Trophoblast cell (in vitro differentiated cells and primary cell): ENCODE results near the gene TMEM45A.

Experiments used
- DNase-seq, 2 donors: peaks; one replicate each; pipeline ENCODE4 v3.0.0-alpha.2; 2016
- H2AFZ ChIP-seq: 2 replicates; pipeline ENCODE4 v1.6.1; 2013; ENCODE audit warnings: low read length, moderate library complexity, mild to moderate bottlenecking; ENCODE audit not compliant: insufficient read depth, poor library complexity
- H2AK5ac ChIP-seq: 2 replicates; pipeline ENCODE4 v1.6.1; 2013; ENCODE audit warnings: mild to moderate bottlenecking, low read length
- H2BK120ac ChIP-seq: 2 replicates; pipeline ENCODE4 v1.6.1; 2013; ENCODE audit warnings: low read length, mild to moderate bottlenecking, moderate library complexity; ENCODE audit not compliant: insufficient read depth, poor library complexity
- H2BK12ac ChIP-seq: 2 replicates; pipeline ENCODE4 v1.6.1; 2013; ENCODE audit warnings: mild to moderate bottlenecking, low read length, moderate library complexity
- H2BK5ac ChIP-seq: 2 replicates; pipeline ENCODE4 v1.6.1; 2013; ENCODE audit warnings: low read length, low read depth, moderate library complexity, mild to moderate bottlenecking; ENCODE audit not compliant: poor library complexity
- H3K14ac ChIP-seq: 2 replicates; pipeline ENCODE4 v1.6.1; 2013; ENCODE audit warnings: mild to moderate bottlenecking, low read length
- H3K18ac ChIP-seq: 2 replicates; pipeline ENCODE4 v1.6.1; 2013; ENCODE audit warnings: mild to moderate bottlenecking, low read length
- H3K23ac ChIP-seq: 2 replicates; pipeline ENCODE4 v1.6.1; 2013; ENCODE audit warnings: low read length
- H3K27ac ChIP-seq: 2 replicates; pipeline ENCODE4 v1.5.1; 2013; ENCODE audit warnings: low read depth, mild to moderate bottlenecking, inconsistent platforms, low read length, moderate library complexity
- H3K27me3 ChIP-seq: 2 replicates; pipeline ENCODE4 v1.6.1; 2013; ENCODE audit warnings: inconsistent platforms, mild to moderate bottlenecking, low read length, moderate library complexity; ENCODE audit not compliant: insufficient read depth
- H3K36me3 ChIP-seq, 2 experiments: 1 replicate in 1 of 2; 2 replicates in 1 of 2; pipeline ENCODE4 v1.6.1; 2013; ENCODE audit warnings: low read length in 2 of 2, mild to moderate bottlenecking in 2 of 2, moderate library complexity in 1 of 2; ENCODE audit not compliant: insufficient read depth in 2 of 2, control insufficient read depth in 1 of 2
- H3K4ac ChIP-seq: 2 replicates; pipeline ENCODE4 v1.6.1; 2013; ENCODE audit warnings: low read depth, mild to moderate bottlenecking, low read length, moderate library complexity
- H3K4me1 ChIP-seq, 2 experiments: 1 replicate in 1 of 2; 2 replicates in 1 of 2; pipeline ENCODE4 v1.6.1; 2013; ENCODE audit warnings: low read length in 2 of 2, mild to moderate bottlenecking in 2 of 2, moderate library complexity in 1 of 2; ENCODE audit not compliant: insufficient read depth in 2 of 2, control insufficient read depth in 1 of 2
- H3K4me2 ChIP-seq: 2 replicates; pipeline ENCODE4 v1.6.1; 2013; ENCODE audit warnings: inconsistent platforms, mild to moderate bottlenecking, low read length, moderate library complexity
- H3K4me3 ChIP-seq: 2 replicates; pipeline ENCODE4 v1.5.1; 2013; ENCODE audit warnings: mild to moderate bottlenecking, low read depth, low read length, inconsistent platforms
- H3K79me1 ChIP-seq: one replicate; pipeline ENCODE4 v1.6.1; 2013; ENCODE audit warnings: low read length
- H3K79me2 ChIP-seq: 2 replicates; pipeline ENCODE4 v1.6.1; 2013; ENCODE audit warnings: low read length, mild to moderate bottlenecking; ENCODE audit not compliant: control insufficient read depth, insufficient read depth, poor library complexity
- H3K9ac ChIP-seq: 2 replicates; pipeline ENCODE4 v1.6.1; 2013; ENCODE audit warnings: mild to moderate bottlenecking, low read length
- H3K9me3 ChIP-seq: 2 replicates; pipeline ENCODE4 v1.6.1; 2013; ENCODE audit warnings: low read depth, mild to moderate bottlenecking, control low read depth, inconsistent platforms, low read length; ENCODE audit not compliant: insufficient read depth
- H4K12ac ChIP-seq: 2 replicates; pipeline ENCODE4 v1.6.1; 2013; ENCODE audit warnings: low read depth, mild to moderate bottlenecking, low read length, moderate library complexity
- H4K8ac ChIP-seq: 2 replicates; pipeline ENCODE4 v1.6.1; 2013; ENCODE audit warnings: low read depth, mild to moderate bottlenecking, low read length, moderate library complexity
- H4K91ac ChIP-seq: one replicate; pipeline ENCODE4 v1.6.1; 2013; ENCODE audit warnings: low read depth, mild to moderate bottlenecking, low read length, moderate library complexity
- WGBS: extraction: QIAGEN DNeasy Blood & Tissue Kit; methylation state at CpG from one replicate; pipeline ENCODE4 v1.1.7; 2013; ENCODE audit warnings: missing lambda C conversion rate; ENCODE audit not compliant: insufficient read length, insufficient coverage; ENCODE audit errors: extremely low coverage; 5-methylcytosine and 5-hydroxymethylcytosine counted together

The TMEM45A gene

DNA sequence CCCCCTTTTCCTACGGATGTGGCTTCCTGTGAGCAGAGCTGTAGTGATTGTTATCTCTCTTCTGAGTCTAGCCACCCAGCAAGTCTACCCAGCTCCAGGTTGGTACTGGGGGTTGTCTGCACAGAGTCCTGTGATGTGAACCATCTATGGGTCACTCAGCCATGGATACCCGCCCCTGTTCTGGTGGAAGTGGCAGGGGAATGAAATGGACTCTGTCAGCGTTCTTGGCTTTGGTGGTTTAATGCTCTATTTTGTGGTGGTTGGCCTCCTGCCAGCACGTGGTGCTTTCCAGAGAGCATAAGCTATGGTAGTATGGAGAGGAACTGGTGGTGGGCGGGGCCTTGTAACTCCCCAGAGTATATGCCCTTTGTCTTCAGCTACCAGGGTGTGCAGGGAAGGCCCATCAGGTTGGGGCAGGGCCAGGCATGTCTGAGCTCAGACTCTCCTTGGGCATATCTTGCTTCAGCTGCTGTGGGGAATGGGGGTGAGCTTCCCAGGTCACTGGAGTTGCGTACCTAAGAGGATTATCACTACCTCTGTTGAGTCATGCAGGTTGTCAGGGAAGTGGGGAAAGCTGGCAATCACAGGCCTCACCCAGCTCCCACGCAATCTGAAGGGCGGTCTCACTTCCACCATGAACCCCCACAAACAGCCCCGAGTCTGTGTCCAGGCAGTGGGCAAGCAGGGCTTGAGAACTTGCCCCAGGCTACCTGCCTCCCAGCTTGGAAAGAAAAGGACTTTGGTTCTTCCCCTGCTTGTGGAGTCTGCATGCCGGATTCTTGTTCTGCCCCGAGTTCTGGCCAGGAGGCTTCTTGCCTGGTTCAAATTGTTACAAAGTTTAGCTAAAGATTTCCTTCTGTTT, 108.0 kb downstream of the TMEM45A start:
- H4K12ac ChIP-seq: no peak overlapping the region
- H4K91ac ChIP-seq: no peak overlapping the region
- H3K18ac ChIP-seq: no peak overlapping the region
- H3K14ac ChIP-seq: no peak overlapping the region
- H2AK5ac ChIP-seq: no peak overlapping the region
- H3K4me1 ChIP-seq: no peaks in the 10 kb centered on the region
- H2BK5ac ChIP-seq: no peak overlapping the region
- no peak overlapping the region for H3K4me3 ChIP-seq
- no peak overlapping the region for H3K27ac ChIP-seq
- no peak overlapping the region for H2BK120ac ChIP-seq
- no peak overlapping the region for H3K4ac ChIP-seq
- no peak overlapping the region for H4K8ac ChIP-seq
- no peak overlapping the region for H3K23ac ChIP-seq
- no peak for DNase-seq
- no peaks in the 10 kb centered on the region for H3K27me3 ChIP-seq
- H3K79me2 ChIP-seq: no peaks in the 10 kb centered on the region
- no peak overlapping the region for H3K9ac ChIP-seq
- no peaks in the 10 kb centered on the region for H3K36me3 ChIP-seq
- H2BK12ac ChIP-seq: no peak overlapping the region
- no CpG with 5 or more reads among the region's 11 CpGs for WGBS
- H2AFZ ChIP-seq: no peak overlapping the region
- no peak overlapping the region for H3K4me2 ChIP-seq
- H3K9me3 ChIP-seq: peaks cover 3% of the 10 kb centered on the region
- no peaks in the 10 kb centered on the region for H3K79me1 ChIP-seq

DNA sequence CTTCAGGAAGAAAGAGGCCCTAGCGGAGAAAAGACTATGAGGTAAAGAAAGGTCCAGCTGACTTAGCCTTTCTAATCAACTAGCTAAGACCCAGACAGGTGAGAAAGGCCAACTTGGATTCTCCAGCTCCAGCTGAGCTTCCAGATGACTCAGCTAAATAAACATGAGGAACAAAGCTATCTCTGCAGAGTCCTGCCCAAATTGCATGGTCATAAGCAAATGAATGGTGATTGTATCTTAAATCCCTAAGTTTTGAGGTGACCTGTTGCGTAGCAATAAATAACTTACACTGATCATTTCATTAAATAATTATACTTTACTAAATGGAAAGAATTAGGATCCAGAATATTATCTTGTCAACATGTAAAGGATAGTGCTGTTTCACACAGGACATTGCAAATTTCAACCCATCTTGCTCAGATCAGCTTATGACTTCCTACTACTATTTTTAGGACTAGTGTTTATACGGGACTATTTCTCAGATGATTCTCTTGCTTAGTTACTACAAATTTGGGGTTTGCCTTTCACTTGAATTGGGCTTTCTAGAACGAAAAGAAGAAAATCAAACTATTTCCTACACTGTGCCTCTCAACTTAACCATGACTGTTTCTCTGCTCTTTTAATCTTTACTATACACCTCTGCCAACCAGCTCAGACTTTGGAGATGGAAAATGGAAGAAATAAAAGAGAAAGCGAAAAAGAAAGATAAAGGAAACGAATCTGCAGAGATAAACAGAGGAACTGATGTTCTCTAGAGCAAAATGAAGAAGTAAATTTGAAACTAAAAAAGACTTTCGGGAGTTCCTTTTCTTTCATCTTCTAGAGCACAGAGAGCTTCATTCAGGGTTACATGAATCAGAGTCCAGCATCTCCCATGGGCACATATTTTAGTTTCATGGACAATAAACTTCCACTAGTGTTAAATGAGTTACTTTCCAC, 110.4 kb downstream of the TMEM45A start:
- Histone ChIP-seq H3K4me1 (no peaks in the 10 kb centered on the region), H3K4ac (no peak overlapping the region), H3K79me2 (no peaks in the 10 kb centered on the region), H2BK5ac (no peak overlapping the region), H3K9me3 (peaks cover 3% of the 10 kb centered on the region), H2AK5ac (no peak overlapping the region), H3K79me1 (no peaks in the 10 kb centered on the region), H2BK120ac (no peak overlapping the region), H3K27me3 (no peaks in the 10 kb centered on the region), H3K36me3 (no peaks in the 10 kb centered on the region), H3K14ac (no peak overlapping the region), H3K4me2 (no peak overlapping the region), H3K27ac (no peak overlapping the region), H2BK12ac (no peak overlapping the region), H4K12ac (no peak overlapping the region), H3K9ac (no peak overlapping the region), H3K18ac (no peak overlapping the region), H2AFZ (no peak overlapping the region), H4K91ac (no peak overlapping the region), H4K8ac (no peak overlapping the region), H3K23ac (no peak overlapping the region), H3K4me3 (no peak overlapping the region)
- no CpG with 5 or more reads among the region's 7 CpGs for WGBS
- DNase-seq: no peak

DNA sequence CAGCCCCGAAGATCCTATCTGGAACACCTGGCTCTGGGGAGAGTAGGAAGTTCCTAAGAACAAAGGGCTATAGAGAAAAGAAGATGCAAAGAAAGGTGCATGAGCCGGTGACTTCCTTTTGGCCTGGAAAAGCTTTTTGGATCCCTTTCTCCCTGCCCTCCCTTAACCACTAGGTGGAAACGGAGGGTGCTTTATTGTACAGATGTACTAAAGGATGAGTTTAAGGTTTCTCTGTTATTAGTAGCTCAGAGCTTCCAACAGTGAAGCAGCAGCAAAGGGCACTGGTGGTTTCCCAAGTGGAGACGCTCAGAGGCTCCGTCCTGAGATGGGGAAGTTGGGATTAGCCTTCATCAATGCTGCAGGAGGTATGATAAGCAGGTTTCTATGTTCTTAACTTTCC, 111.0 kb downstream of the TMEM45A start:
- no peak overlapping the region for H3K9ac ChIP-seq
- no CpG with 5 or more reads among the region's 5 CpGs for WGBS
- no peak overlapping the region for H4K12ac ChIP-seq

DNA sequence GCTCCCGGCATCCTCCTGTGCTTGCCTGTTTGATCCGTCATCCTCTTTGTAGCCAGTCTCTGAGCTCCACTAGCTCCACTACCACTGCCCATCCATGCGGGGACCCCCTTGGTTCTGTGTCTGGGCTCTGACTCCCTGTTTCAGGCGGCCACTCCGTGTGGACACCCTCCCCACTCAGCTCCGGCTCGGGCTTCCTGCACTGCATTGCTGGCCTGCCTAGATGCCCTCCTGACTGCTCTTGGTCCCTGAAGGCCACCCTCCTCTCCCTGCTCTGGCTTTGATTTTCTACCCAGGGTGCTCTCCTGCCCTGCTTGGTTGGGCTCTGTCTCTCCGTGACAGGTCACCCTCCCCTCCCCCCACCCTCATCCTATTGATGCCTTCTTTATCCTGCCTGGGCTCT, 112.9 kb downstream of the TMEM45A start:
- Histone ChIP-seq H3K4me3 (no peak overlapping the region), H2AK5ac (no peak overlapping the region), H3K23ac (no peak overlapping the region), H3K9me3 (peaks cover 4% of the 10 kb centered on the region), H4K91ac (no peak overlapping the region), H3K14ac (no peak overlapping the region), H2BK120ac (no peak overlapping the region), H3K79me2 (no peaks in the 10 kb centered on the region), H2AFZ (no peak overlapping the region), H3K18ac (no peak overlapping the region), H3K36me3 (no peaks in the 10 kb centered on the region), H3K4me2 (no peak overlapping the region), H3K4ac (no peak overlapping the region), H3K4me1 (no peaks in the 10 kb centered on the region), H3K27ac (no peak overlapping the region), H2BK12ac (no peak overlapping the region), H3K79me1 (no peaks in the 10 kb centered on the region), H3K27me3 (no peaks in the 10 kb centered on the region), H3K9ac (no peak overlapping the region), H4K12ac (no peak overlapping the region), H4K8ac (no peak overlapping the region), H2BK5ac (no peak overlapping the region)
- WGBS: no CpG with 5 or more reads among the region's 8 CpGs
- DNase-seq: no peak

More for the DNA sequence above, 111.0 kb downstream of the TMEM45A start:
- Histone ChIP-seq H3K27ac (no peak overlapping the region), H3K9me3 (peaks cover 3% of the 10 kb centered on the region), H3K4ac (no peak overlapping the region), H3K4me1 (no peaks in the 10 kb centered on the region), H3K36me3 (no peaks in the 10 kb centered on the region), H2BK5ac (no peak overlapping the region), H2AK5ac (no peak overlapping the region), H3K23ac (no peak overlapping the region), H3K14ac (no peak overlapping the region), H2BK12ac (no peak overlapping the region), H3K79me2 (no peaks in the 10 kb centered on the region), H3K79me1 (no peaks in the 10 kb centered on the region), H4K8ac (no peak overlapping the region), H3K18ac (no peak overlapping the region), H3K4me2 (no peak overlapping the region), H4K91ac (no peak overlapping the region), H3K27me3 (no peaks in the 10 kb centered on the region), H2BK120ac (no peak overlapping the region), H2AFZ (no peak overlapping the region), H3K4me3 (no peak overlapping the region)
- DNase-seq: peak; percentile 7 to 48
